ENCODE results near the gene CHCHD6.

Gene CHCHD6

DNA sequence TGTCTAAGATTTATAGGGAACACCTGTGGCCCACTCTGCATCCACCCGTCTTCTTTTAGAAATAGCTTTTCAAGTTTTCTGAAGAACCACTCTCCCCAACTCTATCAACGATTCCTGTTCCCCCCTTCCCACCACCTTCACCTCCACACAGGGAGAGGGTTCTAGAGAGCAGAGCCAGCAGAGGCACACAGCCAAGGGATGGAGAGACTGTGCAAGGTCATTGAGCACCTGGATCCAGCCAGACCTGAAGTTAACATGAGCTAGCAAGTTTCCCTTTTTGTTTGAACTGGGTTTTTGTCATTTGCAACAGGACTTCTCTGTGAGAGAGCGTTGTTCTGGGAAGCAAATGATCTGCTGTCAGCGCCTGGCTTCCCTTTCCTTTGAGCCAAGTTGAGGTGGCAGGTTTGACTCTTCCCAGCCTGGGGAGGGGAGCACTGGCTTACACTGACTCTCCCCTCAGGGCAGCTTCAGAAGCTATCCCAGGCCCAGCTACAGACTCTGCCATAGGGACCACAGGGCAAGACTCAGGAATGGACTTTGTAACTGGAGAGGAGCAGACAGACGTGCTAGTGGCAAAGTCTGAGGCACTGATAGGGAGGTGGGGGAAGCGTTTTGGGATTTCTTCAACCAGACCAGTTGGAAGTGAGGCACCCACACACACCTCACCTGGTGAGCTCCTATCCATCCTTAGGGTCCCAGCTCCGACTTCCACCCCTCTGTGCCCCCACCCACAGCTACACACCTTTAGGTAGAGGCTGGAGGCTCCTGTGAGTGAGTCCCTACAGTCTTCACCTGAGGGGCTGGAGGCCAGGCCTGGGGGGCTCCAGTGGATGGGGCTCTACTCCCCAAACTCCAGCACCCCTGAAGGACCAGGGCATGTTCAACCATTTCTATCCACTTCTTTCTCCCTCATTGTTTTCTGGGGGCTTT, 259.5 kb downstream of the CHCHD6 start:
- DNase-seq: no peak

DNA sequence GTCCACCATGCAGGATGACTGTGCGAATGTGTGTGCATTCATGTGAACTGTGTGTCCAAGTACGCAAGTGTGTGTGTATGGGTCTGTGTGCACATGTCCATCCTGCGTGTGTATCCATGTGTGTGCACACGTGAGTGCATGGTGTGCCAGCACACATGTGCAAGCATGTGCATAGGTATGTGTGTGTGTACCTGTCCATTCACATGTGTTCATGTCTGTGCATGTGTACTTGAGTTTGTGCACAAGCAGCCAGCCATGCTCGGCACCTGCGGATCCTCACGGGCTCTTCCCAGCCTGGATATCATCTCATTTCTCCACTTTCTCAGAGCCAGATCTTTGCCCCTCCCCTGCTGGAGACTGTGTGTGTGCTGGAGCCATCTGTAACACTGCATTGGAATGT, 260.2 kb downstream of the CHCHD6 start:
- DNase-seq: no peak

- DNase-seq: no peak
These were observed 260.9 kb downstream of the CHCHD6 start for GRCh38 chr3:126964950-126965349.

GRCh38 chr3:126965526-126966080, 261.6 kb downstream of the CHCHD6 start:
- DNase-seq: no peak

- no peak for DNase-seq
These were observed 263.3 kb downstream of the CHCHD6 start for GRCh38 chr3:126967386-126967785.

- no peak for DNase-seq
These were observed 264.7 kb downstream of the CHCHD6 start for GRCh38 chr3:126968391-126969390.

GRCh38 chr3:126969586-126969985, 265.5 kb downstream of the CHCHD6 start:
- no peak for DNase-seq

GRCh38 chr3:126970101-126970500, 266.1 kb downstream of the CHCHD6 start:
- DNase-seq: no peak

DNA sequence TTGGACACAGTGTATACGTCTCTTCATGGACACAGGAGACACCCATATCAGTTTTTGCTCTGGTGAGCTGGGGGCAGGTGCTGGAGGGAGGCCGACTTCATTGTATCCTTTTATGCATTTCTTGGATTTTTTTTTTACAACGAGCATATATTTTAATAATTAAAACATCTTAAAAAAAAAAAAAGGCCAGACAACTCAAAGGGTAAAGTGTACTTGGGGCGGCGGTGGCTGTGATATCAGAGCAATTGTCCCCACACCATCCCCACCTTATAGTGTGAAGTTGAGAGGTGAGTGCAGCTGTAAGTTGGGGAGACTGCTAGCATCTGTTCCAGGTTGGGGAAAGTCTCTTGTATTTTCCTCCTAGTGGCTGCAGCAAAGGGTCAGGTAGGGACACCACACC, 266.9 kb downstream of the CHCHD6 start:
- no peak for DNase-seq

DNA sequence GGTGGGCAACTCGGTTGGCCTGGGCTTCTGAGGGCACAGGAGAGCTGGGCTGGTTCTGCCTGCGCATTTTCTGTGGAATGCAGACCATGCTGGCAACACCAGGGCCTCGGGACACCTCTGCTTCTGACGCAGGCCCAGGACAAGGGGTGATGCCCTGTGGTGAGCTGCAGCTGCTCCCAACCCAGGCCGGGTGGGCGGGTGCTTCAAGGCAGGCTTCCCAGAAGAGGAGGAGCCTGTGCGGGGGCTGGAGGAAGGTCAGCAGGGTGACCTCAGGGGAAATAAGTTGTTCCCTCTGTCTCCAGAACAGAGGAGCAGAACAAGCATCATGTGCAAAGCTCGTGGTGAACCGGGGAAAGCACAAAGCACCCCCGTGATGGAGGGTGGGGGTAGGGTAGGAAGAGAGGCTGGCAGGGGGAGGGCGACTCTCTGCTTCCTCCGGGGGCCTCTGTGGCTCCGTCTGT, 267.9 kb downstream of the CHCHD6 start:
- no peak for DNase-seq

DNA sequence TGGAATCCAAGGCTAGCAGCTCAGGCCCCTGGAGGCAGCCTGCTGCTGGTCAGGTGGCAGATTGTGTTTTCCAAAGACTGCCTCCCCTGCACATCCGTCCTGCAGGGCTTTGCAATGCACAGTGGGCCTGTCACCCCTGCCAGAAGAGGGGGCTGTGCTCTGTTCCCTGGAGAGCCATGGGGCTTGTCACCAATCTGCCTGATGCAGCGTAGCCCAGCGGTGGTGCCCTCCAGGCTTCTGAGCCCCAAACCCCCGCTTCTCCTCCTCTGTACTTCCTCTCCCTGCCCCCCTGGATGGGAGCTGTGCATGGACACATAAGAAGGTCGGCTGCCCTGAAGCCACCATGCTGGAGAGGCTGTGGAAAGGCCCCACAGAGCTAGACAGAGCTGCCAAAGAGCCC, 268.8 kb downstream of the CHCHD6 start:
- no peak for DNase-seq

DNA sequence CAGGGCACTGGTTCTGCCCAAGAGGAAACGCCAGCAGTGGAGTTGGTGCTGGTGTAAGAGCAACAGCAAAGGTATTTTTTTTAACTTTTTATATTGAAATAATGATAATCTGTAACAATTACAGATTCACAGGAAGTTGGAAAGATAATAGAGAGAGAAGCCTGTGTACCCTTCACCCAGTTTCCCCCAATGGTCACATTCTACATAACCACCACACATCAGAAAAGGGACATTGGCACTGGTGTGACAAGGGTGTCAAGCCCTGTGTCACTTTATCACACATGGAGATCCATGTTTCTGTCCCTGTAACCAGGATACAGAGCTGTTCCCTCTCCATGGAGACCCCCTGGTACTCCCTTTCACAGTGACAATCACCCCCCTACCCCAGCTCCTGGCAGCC, 269.8 kb downstream of the CHCHD6 start:
- DNase-seq: no peak

- no peak for DNase-seq
These were observed 270.7 kb downstream of the CHCHD6 start for GRCh38 chr3:126974756-126975155.

DNA sequence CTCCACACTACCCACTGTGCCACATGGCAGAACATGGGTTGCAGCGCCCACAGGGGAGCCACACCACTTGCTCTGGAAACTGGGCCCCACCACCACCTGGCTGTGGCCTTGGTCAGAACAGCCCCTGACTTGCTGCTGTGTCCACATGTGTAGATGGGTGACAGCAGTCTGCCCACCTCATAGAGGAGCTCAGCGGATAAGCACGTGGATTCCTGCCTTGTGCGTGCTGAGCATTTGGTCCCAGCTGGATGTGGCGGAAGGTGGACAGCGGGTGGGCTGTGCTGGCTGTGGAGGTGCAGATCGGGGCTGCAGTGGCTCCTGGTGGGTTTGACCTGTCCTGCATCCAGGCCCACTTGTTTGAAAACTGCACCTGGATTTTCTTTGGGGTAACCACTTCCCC, 272.9 kb downstream of the CHCHD6 start:
- no peak for DNase-seq

DNA sequence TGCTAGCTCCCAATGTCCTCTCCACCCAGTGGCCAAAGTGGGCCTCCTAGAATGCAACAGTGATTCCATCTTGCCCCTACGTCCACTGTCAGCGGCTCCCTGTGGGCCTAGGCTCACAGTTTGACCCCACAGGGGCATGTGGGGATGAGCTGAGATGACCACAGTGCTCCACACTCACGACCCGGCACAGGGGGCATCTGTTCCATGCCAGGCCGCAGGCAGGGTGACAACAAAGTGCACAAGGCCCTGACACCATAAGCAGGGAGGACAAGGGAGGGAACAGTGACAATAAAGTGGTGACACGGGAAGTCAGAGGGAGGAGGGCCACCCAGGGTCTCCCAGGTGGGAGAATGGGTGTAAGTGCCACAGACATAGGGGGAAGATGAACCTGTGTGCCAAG, 273.8 kb downstream of the CHCHD6 start:
- DNase-seq: no peak

- DNase-seq: no peak
These were observed 274.3 kb downstream of the CHCHD6 start for GRCh38 chr3:126978291-126978690.

GRCh38 chr3:126979046-126979628, 275.1 kb downstream of the CHCHD6 start:
- no peak for DNase-seq

- DNase-seq: no peak
These were observed 276.3 kb downstream of the CHCHD6 start for GRCh38 chr3:126980266-126980811.

DNA sequence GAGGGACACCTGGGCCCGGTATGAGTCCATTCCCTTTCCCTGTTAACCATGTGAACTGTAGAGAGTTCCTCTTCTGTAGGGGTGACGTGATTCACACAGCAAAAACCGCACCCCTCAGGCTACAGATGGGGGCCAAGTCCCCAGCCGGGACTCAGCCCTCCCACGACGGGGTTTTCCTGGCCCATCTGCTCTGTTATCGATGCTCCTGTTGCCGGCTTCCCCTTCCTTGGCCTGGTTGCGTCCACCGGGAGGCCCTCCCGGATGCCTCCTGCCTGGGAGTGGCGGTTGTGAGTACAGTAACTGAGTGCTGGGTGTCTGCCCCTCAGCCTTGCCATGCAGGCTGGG, 278.1 kb downstream of the CHCHD6 start:
- no peak for DNase-seq

DNA sequence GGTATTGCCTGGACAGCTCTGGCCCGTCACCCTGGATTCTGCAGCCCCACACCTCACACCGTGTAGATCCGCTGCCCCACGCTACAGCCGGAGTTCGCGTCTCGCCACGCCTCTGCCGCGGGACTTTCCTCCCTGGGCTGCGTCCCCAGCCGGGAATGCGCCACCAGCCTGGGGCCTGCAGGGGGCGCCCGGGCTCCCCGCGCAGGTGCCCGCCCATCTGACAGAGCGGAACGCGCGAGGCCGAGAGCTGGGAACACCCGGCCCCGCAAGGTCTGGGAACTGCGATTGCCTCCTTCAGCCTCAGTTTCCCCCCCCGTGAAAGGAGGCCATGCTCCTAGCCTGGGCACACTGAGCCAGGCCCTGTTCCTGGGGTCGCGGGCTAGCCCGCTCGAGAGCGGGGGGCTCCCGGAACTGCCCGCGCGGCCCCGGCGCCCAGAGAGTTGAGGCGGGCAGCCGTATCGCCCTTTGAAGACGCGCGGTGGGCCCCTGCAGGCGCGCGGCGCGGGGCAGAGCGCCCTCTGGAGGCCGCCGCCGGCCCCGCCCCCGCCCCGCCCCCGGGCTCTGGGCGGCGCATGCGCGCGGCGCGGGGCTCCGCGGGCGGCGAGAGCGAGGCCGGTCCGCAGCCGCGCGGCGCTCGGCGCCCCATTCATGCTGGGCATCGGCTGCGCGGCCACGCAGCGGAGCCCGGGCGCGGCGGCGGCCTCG, 278.6 kb downstream of the CHCHD6 start, which contains the start of gene PLXNA1:
Gene PLXNA1 (plus strand): TSS at position 645 of the 705 bp plus-strand sequence. CDS start 5,479 bp downstream, outside the sequence.
- DNase-seq: peak; percentile 88

DNA sequence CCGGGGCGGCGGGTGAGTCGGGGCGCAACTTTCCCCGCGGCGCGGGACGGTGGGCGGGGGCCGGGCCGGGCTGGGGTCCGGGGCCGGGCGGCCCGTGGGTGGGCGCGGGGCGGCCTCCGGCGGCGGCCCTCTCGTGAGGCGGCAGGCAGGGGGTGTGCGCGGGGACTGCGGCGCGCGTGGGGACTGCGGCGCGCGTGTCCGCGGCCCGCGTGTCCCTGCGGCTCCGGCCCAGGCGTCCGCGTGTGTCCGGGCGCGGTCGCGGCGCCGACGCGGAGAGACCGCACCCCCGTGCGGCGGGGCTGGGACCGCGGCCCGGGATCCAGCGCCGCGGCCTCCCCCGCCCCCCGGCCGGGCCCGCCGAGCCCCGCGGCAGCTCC, 279.2 kb downstream of the CHCHD6 start:
- DNase-seq: no peak
